Immature natural killer cell (primary cell): ENCODE results near the gene SPATA24. TPM values are rescaled to one million over a fixed set of nuclear protein-coding genes. Genes with fewer than 3 reads are reported as not detected.

Experiments
- DNase-seq, 3 donors: peaks; one replicate each; pipeline ENCODE4 v3.0.0; 2022; ENCODE audit warnings: mixed read lengths in 1 of 3
- H3K27ac Mint-ChIP-seq, 6 donors: one replicate each; pipeline ENCODE4 v1.8.0; 2020; ENCODE audit warnings: mixed read lengths in 6 of 6, mild to moderate bottlenecking in 5 of 6, inconsistent platforms in 4 of 6, moderate library complexity in 3 of 6
- H3K27me3 Mint-ChIP-seq, 3 donors: one replicate each; pipeline ENCODE4 v1.8.0; 2020 to 2021; ENCODE audit warnings: low read depth in 3 of 3, mild to moderate bottlenecking in 3 of 3, mixed read lengths in 3 of 3, moderate library complexity in 3 of 3, inconsistent platforms in 1 of 3
- H3K36me3 Mint-ChIP-seq, 3 donors: one replicate each; pipeline ENCODE4 v1.8.0; 2020; ENCODE audit warnings: mixed read lengths in 3 of 3, inconsistent platforms in 2 of 3, mild to moderate bottlenecking in 2 of 3
- H3K4me1 Mint-ChIP-seq, 2 donors: one replicate each; pipeline ENCODE4 v1.8.0; 2020; ENCODE audit warnings: inconsistent platforms in 2 of 2, mild to moderate bottlenecking in 2 of 2, mixed read lengths in 2 of 2, moderate library complexity in 1 of 2
- H3K4me3 Mint-ChIP-seq, 5 donors: one replicate each; pipeline ENCODE4 v1.8.0; 2020; ENCODE audit warnings: mild to moderate bottlenecking in 5 of 5, mixed read lengths in 5 of 5, inconsistent platforms in 3 of 5, moderate library complexity in 3 of 5
- H3K9me3 Mint-ChIP-seq, 6 donors: one replicate each; pipeline ENCODE4 v1.8.0; 2020; ENCODE audit warnings: mild to moderate bottlenecking in 6 of 6, mixed read lengths in 6 of 6, inconsistent platforms in 4 of 6, moderate library complexity in 3 of 6
- polyA plus RNA-seq, 3 donors: library from polyadenylated mRNA; unstranded; fragments of 300-500 nt; fragmentation: Illumina TruSeq; gene quantifications; one replicate each; pipeline ENCODE4 v1.2.3, GENCODE V29; 2021

The SPATA24 gene
- polyA plus RNA-seq, 3 donors from 2014 or later: 4.5 to 5.6 TPM; not detected in 1

DNA sequence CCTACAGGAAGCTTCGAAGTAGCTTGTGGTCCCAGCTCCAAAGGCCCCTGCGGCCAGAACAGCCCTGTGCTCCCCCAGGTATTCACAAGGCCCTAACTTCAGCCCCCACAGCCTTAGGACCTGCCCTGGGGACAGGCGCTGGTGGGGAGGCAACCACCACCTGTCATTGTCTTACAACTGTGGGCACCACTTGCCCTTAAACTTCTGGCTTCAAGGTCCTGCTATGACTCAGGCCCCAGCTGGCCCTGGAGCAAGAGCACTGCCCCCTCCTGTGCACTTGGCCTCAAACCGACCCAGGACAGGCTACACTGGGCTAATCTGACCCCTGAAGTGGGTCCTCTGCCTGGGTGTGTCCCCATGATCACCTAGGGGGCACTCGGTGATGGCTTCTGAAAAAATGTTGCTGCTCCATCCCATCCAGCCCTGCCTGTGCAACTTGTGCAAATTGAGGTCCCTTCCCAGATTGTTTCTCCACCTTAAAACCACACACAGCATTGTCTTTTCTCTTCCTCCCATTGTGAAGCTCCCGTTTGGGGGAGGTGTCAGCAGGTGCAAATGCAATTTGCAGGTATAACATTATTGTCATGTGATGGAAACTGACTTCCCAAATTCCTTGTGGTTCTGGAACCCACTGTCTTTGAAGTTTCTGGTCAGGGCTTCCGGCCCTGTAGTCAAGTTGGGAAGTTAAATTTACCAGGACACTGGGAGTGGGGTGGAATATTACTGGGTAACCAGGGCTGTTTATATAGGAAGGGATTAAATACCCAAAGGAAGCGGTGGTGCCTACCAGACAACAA, 7.8 kb downstream of the SPATA24 start:
- H3K27ac Mint-ChIP-seq: no peak overlapping the region
- peaks cover 25 to 29% of the 10 kb centered on the region in 2 donors for H3K4me1 Mint-ChIP-seq
- peaks cover 0 to 5% (median 0%) of the 10 kb centered on the region in 3 donors for H3K36me3 Mint-ChIP-seq
- peak overlapping the region in 2 of 5 donors; percentile 35 to 47 for H3K4me3 Mint-ChIP-seq
- peaks cover 2 to 7% (median 7%) of the 10 kb centered on the region in 3 donors for H3K27me3 Mint-ChIP-seq
- H3K9me3 Mint-ChIP-seq: no peaks in the 10 kb centered on the region
- no peak for DNase-seq

DNA sequence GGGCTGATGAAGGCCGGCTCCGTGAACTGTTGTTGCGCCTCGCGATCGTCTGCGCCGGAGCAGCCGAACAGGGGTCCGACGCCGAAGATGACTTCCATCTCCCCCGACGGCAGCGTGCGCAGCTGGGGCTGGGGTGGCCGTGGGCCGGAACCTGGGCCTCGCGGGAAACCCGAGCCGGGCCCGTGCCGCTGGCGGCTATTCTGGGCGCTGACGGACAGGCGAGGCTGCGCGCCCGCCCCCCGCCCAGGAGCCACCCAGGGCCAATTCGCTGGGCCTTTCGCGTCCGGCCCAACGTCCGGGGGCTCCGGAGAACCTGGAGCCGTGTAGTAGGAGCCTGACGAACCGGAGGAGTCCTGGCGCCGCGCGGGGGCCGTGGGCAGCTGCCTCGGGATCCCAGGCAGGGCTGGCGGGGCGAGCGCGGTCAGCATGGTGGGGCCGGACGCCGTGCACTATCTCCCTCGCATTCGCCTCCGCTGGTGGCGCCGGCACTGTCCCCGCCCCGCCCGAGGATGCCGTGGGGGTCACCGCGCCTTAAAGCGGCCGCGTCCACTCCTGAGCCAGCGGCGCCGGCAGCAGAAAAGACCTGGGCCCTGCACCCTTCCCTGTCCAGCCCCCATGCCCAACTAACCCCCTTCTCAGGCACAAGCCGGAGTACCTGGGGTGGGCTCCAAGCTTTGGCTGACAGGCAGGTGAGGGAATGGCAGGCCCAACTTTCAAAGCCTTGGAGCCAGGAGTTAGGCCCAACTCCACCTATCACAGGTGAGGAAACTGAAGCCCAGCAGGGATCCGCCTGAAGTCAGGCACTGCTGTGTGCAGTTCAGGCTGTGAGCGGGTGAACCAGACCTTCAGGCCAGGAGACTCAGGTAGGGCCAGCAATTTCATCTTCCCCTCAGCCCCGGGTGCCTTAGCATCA, 9.0 kb downstream of the SPATA24 start, which contains the start of gene PROB1:
Gene PROB1, minus strand, starts transcription at position 451 of the 913 bp plus-strand sequence. Its CDS starts 23 bp downstream, at position 428.
- Mint-ChIP-seq H3K4me3 (peak within 1 kb of the TSS; percentile 35 to 92 (median 90)), H3K9me3 (no peaks in the 10 kb centered on the region), H3K27ac (no peak within 1 kb of the TSS), H3K4me1 (peaks cover 37 to 41% of the 10 kb centered on the region in 2 donors), H3K36me3 (peaks cover 0 to 5% (median 0%) of the 10 kb centered on the region in 3 donors), H3K27me3 (peaks cover 8 to 10% (median 10%) of the 10 kb centered on the region in 3 donors)
- DNase-seq: no peak

DNA sequence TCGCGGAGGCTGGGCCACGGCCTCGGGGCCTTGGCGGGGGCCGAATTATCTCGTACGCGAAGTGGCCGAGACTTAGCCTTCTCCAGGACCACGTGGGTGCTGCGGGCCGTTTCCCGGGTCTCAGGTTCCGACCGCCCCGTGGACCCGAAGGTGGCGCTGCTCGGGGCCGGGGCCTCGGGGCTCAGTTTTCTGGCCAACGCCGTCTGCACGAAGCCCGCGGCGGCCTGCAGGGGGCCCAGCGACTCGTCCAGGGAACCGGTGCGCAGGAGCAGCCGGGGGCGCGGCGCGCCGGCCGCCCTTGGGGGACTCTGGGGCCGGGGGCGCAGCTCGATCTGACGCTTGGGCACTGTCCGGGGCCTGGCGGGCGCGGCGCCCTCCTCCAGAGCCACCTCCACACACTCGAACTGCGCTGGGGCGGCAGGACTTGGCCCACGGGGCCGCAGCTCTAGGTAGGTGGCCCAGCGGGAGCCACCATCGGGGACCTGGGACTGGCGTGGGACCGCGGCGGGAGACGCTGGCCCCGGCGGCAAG, 9.7 kb downstream of the SPATA24 start:
- Mint-ChIP-seq H3K36me3 (peaks cover 0 to 2% (median 0%) of the 10 kb centered on the region in 3 donors), H3K27me3 (peaks cover 15 to 17% (median 15%) of the 10 kb centered on the region in 3 donors), H3K4me1 (peaks cover 40 to 41% of the 10 kb centered on the region in 2 donors), H3K4me3 (peak overlapping the region; percentile 25 to 92 (median 90)), H3K27ac (no peak overlapping the region), H3K9me3 (no peaks in the 10 kb centered on the region)
- DNase-seq: peak; percentile 58 to 63 (median 59)

DNA sequence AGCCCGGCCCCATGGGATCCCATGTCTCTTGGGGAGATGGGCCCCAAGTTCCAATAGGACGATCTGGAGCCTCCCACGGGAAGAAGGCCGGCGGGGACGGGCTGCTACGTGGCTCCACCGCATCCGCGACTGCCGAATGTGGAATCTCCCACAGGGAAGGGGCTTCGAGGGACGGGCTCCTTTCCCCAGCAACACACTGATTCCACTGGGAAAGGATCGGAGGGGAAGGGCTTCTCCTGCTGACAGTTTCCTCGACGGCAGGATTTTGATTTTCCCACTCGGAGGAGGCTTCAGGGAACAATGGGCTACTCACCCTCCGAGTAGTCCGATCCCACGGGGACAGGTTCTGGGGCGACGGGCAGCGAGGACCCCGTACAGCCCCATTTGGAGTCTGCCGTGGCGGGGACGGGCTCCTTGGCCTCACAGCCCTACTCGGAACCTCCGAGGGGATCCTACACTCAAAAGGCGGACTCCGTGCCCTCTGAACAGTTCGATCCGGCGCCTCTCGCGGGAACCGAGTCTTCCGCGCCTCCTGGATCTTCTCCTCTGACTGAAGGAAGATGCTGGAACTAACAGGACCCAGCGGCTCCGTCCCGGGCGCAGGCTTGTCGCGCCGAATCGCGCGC, 10.3 kb downstream of the SPATA24 start:
- Mint-ChIP-seq H3K27me3 (peaks cover 15 to 17% (median 17%) of the 10 kb centered on the region in 3 donors), H3K4me3 (peak overlapping the region; percentile 86 to 92 (median 91)), H3K27ac (peak overlapping the region in 3 of 6 donors; percentile 40 to 64 (median 49)), H3K36me3 (no peaks in the 10 kb centered on the region), H3K4me1 (peaks cover 41 to 44% of the 10 kb centered on the region in 2 donors), H3K9me3 (no peaks in the 10 kb centered on the region)
- no peak for DNase-seq

DNA sequence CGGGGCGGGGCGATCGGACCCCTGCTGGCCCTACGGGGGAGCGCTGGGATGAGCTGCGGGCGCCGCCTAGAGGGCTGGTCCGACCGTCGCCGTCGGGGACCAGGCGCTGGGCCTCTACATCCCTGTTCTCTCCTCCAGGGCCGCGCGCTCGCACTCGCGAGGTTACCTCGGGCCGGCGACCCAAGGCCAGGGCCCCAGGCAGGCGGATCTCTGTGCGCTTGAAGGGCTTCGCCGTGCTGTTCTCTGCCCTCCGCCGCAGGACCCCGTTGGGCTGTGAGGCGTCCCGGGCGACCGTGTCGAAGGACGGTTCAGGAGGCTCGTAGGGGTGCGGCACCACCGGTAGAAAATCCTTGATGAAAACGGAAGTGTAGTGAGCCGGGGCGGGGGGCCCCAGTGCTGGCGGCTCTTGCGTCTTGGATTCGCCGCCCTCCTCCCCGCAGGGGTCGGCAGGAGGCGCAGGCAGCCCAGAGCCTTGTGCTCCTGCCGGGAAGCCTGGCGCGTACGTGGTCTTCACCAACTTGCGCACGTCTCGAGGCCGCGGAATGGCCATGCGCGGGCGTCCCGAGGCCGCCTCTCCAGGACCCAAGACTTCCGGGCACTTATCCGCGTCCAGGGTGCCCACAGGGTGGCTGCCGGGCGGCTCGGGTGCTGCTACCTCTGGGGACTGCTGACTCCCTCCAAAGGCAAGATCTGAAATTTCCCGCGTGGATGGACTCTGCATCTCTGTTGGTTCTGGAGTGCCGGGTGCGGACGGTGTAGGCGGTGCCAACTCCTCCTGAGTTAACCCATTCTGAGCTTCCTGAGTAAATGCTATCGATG, 11.0 kb downstream of the SPATA24 start:
- peak; percentile 73 to 77 (median 74) for DNase-seq
- Mint-ChIP-seq H3K27me3 (peaks cover 15 to 17% (median 17%) of the 10 kb centered on the region in 3 donors), H3K4me1 (peaks cover 41 to 50% of the 10 kb centered on the region in 2 donors), H3K4me3 (peak overlapping the region; percentile 86 to 92 (median 91)), H3K27ac (peak overlapping the region; percentile 48 to 82 (median 70)), H3K36me3 (no peaks in the 10 kb centered on the region), H3K9me3 (no peaks in the 10 kb centered on the region)

DNA sequence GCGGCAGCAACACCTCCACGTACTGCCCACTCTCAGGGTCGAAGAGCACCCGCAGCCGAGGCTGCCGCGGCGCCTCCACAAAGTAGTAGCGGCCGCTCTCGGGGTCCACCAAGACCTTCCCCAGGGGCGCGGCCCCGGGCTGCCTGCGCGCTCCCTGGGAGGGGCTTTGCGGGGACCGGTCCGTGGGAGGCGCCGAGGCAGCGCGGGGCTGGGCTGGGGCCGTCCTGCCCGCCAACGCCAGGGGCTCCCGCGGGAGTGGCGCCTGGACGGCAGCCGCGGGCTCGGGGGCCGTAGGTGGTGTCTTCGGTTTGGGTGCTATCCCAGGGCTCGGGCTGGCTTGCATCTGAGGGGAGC, 11.6 kb downstream of the SPATA24 start:
- H3K9me3 Mint-ChIP-seq: no peaks in the 10 kb centered on the region
- peaks cover 15 to 19% (median 17%) of the 10 kb centered on the region in 3 donors for H3K27me3 Mint-ChIP-seq
- H3K4me3 Mint-ChIP-seq: peak overlapping the region; percentile 86 to 92 (median 91)
- peaks cover 41 to 53% of the 10 kb centered on the region in 2 donors for H3K4me1 Mint-ChIP-seq
- no peak for DNase-seq
- H3K27ac Mint-ChIP-seq: peak overlapping the region in 1 of 6 donors; percentile 67
- no peaks in the 10 kb centered on the region for H3K36me3 Mint-ChIP-seq

DNA sequence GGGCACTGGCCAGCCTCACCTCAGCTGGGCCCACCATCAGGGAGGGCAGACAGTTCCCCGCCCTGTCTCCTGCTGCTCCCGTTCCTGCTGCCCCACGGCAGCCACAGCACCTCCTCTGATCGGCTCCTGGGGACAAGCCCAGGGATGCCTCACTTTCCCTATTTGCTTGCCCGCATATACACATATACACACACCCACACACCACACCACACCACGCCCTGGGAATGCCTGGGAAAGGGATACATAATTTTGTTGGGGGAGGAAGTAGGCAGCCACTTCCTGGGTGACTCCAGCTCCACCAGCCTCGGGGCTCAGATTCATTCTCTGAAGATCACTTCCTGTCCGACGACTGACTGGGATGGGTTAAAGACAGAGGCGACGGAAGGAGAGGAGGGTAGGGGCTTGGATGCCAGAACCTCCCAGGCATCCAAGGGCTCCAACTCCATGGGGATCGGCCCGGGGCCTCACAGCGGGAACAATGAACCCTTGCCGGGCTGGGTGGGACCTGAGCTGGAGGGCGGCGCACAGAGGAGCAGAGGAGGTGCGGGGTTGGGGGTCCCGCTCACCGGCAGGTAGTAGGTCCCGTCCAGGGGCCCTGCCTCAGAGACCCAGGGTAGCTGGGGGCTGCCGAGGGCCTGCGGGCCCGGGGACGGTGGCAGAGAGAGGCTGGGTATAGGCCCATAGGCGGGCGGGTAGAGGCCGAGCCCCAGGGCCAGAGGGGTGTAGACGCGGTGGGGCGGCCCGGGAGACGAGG, 12.1 kb downstream of the SPATA24 start:
- peak overlapping the region; percentile 55 to 84 (median 77) for H3K4me3 Mint-ChIP-seq
- H3K4me1 Mint-ChIP-seq: peaks cover 41 to 53% of the 10 kb centered on the region in 2 donors
- DNase-seq: no peak
- H3K27ac Mint-ChIP-seq: peak overlapping the region; percentile 86 to 96 (median 92)
- no peaks in the 10 kb centered on the region for H3K9me3 Mint-ChIP-seq
- peaks cover 15 to 17% (median 17%) of the 10 kb centered on the region in 3 donors for H3K27me3 Mint-ChIP-seq
- H3K36me3 Mint-ChIP-seq: no peaks in the 10 kb centered on the region

DNA sequence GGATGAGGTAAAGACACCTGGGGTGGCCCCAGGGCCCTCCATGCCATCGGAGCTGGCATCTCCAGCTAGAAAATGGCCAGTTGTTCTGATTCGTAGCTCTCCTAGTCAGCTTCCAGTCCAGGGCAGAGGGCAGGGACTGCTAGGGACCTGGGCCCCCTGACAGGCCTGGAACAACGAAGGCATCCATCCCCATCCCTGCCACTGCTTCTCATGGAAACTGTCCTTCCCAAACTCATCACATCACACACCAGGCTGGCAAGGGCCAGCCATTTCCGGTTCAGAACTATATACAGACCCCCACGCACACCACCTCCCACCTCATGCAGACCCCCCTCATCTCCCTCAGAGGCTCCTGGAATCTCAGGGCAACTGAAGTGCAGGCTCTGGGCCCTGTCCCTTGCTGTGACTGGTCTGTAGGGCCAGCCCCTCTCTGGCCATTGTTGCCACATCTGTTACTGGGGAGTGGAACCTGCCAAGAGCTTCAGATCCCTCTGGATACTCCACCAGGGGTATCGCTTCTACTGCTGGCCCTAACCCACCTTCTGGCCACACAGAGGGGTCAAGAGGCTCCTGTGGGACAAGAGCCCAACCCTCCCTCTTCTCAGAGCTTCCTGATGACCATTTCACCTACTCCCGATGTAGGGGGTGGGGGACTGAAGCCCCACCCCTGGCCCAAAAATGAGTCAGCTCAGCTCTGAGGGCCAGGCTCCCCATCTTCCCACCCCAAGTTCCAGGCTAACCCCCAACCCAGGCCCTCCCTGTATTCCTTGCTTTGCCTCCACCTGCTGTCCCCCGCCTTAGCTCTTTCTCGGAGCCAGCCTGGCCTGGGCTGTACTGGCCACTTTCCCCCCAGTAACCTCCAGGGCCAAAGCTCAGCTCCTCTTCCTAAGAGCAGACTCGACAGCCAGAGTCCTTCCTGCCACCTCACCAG, 13.0 kb downstream of the SPATA24 start:
- Mint-ChIP-seq H3K36me3 (no peaks in the 10 kb centered on the region), H3K27me3 (peaks cover 13 to 17% (median 17%) of the 10 kb centered on the region in 3 donors), H3K27ac (peak overlapping the region; percentile 86 to 96 (median 92)), H3K9me3 (no peaks in the 10 kb centered on the region), H3K4me1 (peaks cover 47 to 58% of the 10 kb centered on the region in 2 donors), H3K4me3 (peak overlapping the region; percentile 55 to 84 (median 77))
- DNase-seq: no peak

DNA sequence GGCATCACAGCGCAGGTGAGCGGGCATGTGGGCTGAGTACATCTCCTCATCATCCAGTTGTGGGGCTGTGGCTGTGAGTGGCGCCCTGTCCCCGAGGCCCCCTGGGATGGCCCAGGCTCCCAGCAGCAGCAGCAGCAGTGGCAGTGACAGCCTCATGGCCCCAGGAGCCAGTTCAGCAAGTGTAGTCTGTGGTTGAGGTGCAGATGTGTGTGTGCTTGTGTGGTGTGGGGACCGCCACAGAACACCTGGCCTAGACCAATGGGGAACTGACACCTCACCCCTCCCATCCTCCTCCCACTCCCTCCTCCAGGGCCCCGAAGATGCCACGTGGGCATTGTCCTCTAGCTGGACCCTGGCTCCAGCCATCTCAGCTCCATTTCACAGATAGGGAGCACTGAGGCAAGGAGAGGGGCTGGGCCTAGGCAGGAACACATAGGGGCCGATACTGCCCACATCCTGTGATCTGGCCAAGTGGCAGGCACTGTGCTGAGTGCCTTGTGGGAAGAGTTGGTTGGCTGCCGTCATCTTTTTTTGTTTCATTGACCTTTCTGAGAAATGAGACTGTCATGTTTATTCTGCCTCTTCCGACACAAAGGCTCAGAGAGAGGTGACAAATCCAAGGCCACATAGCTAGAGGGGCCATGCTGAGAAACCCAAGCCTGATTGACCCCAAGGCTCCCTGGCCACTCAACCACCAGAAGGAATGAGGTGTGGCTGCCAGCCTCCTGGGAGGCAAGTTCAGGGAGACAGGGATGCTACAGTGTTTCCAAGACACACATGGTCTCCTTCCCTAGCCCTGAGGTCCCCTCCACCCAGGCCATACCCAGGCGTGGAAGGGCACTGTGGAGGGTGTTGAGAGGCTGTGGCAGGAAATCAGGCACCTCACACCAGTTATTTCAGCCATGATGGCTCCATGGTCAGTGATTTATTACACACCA, 13.9 kb downstream of the SPATA24 start, which contains the start of gene MZB1:
Gene MZB1, minus strand, starts transcription at position 213 of the 938 bp plus-strand sequence. Its CDS starts 57 bp downstream, at position 156.
- Mint-ChIP-seq H3K4me3 (peak within 1 kb of the TSS; percentile 55 to 84 (median 77)), H3K4me1 (peaks cover 56 to 67% of the 10 kb centered on the region in 2 donors), H3K27ac (peak within 1 kb of the TSS; percentile 86 to 96 (median 92)), H3K27me3 (peaks cover 13 to 17% (median 17%) of the 10 kb centered on the region in 3 donors), H3K36me3 (no peaks in the 10 kb centered on the region), H3K9me3 (no peaks in the 10 kb centered on the region)
- peak; percentile 85 to 91 (median 89) for DNase-seq

DNA sequence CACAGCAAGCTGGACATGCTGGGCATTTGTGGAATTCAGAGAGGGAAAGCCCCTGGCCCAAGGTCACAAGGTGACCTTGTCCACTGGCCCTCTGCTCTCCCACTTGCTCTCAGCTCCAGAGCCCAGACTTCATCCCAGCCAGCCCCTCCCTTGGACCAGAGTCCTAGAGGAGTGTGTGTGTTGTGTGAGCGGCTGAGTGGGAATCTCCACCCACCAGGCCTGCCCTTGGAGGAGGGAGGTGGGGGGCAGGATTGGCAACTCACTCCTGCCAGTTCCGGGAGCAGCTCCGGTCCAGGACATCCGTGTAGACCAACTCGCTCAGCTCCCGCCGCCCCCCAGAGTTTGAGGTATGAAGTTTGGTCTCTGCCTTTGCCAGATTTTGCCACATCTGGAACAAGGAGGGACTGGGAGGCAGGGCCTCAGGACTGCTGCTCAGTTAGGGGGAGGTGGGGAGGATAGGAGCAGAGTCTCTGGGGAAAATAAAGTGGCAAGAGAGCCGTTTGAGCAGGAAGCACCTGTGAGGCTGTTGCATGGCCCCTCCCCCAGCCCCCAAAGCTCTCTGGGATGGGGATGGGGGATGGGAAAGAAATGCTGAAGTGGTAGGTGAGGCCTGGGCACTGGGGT, 15.6 kb downstream of the SPATA24 start:
- H3K27ac Mint-ChIP-seq: peak overlapping the region in 2 of 6 donors; percentile 16 to 23
- H3K4me1 Mint-ChIP-seq: peaks cover 62 to 73% of the 10 kb centered on the region in 2 donors
- H3K36me3 Mint-ChIP-seq: no peaks in the 10 kb centered on the region
- no peaks in the 10 kb centered on the region for H3K9me3 Mint-ChIP-seq
- DNase-seq: no peak
- peaks cover 13 to 17% (median 17%) of the 10 kb centered on the region in 3 donors for H3K27me3 Mint-ChIP-seq
- H3K4me3 Mint-ChIP-seq: no peak overlapping the region
